SK-N-SH treated with all-trans-retinoic acid at 6 μM for 48 hours (cell line): Measurements from ENCODE around the gene DGCR2.
"Not testable (repeated sequence)": the region's sequence is repeated elsewhere in the genome, so short reads cannot be mapped to it uniquely, and the experiment has no call there.

Source experiments
- ATAC-seq: fragments of 200-7000 bp; cut with Tn5 transposase; 3 replicates; pipeline ENCODE4 v1.9.1; 2020; ENCODE audit warnings: mild to moderate bottlenecking, moderate library complexity
- BACH2 ChIP-seq: fragments of 250-450 bp; sonication (Bioruptor Pico); IDR thresholded peaks from 2 replicates; pipeline ENCODE4 v1.9.0; 2021; ENCODE audit warnings: mild to moderate bottlenecking, borderline replicate concordance
- ESRRG ChIP-seq: fragments of 250-450 bp; sonication (Bioruptor Pico); IDR thresholded peaks from 2 replicates; pipeline ENCODE4 v1.6.1; 2021; ENCODE audit warnings: mild to moderate bottlenecking
- ISL1 ChIP-seq: fragments of 250-450 bp; sonication (Bioruptor Pico); IDR thresholded peaks from 2 replicates; pipeline ENCODE4 v2.1.2; 2022; ENCODE audit warnings: mild to moderate bottlenecking, moderate library complexity
- OSR1 ChIP-seq: fragments of 250-450 bp; sonication (Bioruptor Pico); IDR thresholded peaks from 2 replicates; pipeline ENCODE4 v1.8.0; 2022; ENCODE audit warnings: moderate library complexity, mild to moderate bottlenecking, inconsistent platforms
- PPARA ChIP-seq: fragments of 250-450 bp; sonication (Bioruptor Pico); IDR thresholded peaks from 2 replicates; pipeline ENCODE4 v1.5.0; 2020; ENCODE audit warnings: mild to moderate bottlenecking, borderline replicate concordance
- SNAI2 ChIP-seq: fragments of 250-450 bp; sonication (Bioruptor Pico); IDR thresholded peaks from 2 replicates; pipeline ENCODE4 v1.5.0; 2020; ENCODE audit warnings: mild to moderate bottlenecking, moderate library complexity
- TCF4 ChIP-seq: fragments of 250-450 bp; sonication (Bioruptor Pico); IDR thresholded peaks from 2 replicates; pipeline ENCODE4 v1.8.0; 2021; ENCODE audit warnings: mild to moderate bottlenecking, moderate library complexity, borderline replicate concordance
- ZC3H10 ChIP-seq: fragments of 250-450 bp; sonication (Bioruptor Pico); IDR thresholded peaks from 2 replicates; pipeline ENCODE4 v1.5.1; 2021; ENCODE audit warnings: mild to moderate bottlenecking, moderate library complexity
- ZNF565 ChIP-seq: fragments of 450-650 bp; formaldehyde crosslinking; conservative IDR thresholded peaks from 2 replicates; pipeline ENCODE4 v1.5.0; 2020; ENCODE audit warnings: low read depth, mild to moderate bottlenecking, moderate library complexity
- ZNF70 ChIP-seq: fragments of 450-650 bp; formaldehyde crosslinking; IDR thresholded peaks from 2 replicates; pipeline ENCODE4 v1.5.0; 2020; ENCODE audit warnings: mild to moderate bottlenecking, moderate library complexity
- TF ChIP-seq, protein P1 (sequence below): fragments of 250-450 bp; sonication (Bioruptor Pico); IDR thresholded peaks from 2 replicates; pipeline ENCODE4 v1.8.0; 2021; ENCODE audit warnings: low read depth, mild to moderate bottlenecking, moderate library complexity, borderline replicate concordance
- TF ChIP-seq, protein P2 (sequence below): fragments of 250-450 bp; sonication (Bioruptor Pico); IDR thresholded peaks from 2 replicates; pipeline ENCODE4 v1.5.0; 2020; ENCODE audit warnings: mild to moderate bottlenecking, moderate library complexity
- TF ChIP-seq, protein P3 (sequence below): fragments of 250-450 bp; sonication (Bioruptor Pico); IDR thresholded peaks from 2 replicates; pipeline ENCODE4 v1.5.1; 2021; ENCODE audit warnings: mild to moderate bottlenecking, moderate library complexity
- TF ChIP-seq, protein P4 (sequence below): fragments of 250-450 bp; sonication (Bioruptor Pico); IDR thresholded peaks from 2 replicates; pipeline ENCODE4 v1.5.1; 2020; ENCODE audit warnings: low read depth, mild to moderate bottlenecking, moderate library complexity

DGCR2 gene

DNA sequence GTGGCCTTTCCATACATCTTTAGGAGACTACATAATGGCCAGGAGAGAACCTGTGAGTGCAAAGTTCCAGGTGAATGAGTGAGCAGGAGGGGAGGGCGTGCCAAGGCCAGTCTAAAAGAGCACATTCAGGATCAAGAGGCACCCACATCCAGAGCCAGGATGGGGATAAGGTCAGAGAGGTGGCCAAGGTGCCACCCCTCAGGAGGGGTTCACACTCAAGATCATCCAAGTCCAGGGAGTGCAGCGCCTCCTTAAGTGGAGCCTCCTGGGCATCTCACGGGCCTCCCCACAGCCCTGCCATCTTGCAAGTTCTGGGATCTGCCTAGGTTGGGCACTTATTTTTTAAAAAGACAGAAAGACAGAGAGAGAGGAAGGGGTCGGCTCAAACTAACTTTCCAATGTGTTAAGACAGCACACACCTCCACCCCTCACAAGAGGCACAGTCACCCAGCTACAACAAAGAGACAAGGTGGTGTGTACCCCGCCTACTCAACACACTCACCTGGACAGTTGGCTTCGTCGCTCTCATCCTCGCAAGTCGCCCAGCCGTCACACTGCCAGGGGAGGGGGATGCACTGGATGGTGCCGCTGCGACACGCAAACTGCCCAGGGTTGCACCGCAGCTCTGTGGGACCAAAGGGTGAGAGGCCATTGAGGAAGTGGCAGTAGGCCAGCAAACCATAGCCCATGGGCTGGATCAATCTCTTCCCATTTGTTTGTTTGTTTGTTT, 33.2 kb downstream of the DGCR2 start:
- TF ChIP-seq, protein P1, sequence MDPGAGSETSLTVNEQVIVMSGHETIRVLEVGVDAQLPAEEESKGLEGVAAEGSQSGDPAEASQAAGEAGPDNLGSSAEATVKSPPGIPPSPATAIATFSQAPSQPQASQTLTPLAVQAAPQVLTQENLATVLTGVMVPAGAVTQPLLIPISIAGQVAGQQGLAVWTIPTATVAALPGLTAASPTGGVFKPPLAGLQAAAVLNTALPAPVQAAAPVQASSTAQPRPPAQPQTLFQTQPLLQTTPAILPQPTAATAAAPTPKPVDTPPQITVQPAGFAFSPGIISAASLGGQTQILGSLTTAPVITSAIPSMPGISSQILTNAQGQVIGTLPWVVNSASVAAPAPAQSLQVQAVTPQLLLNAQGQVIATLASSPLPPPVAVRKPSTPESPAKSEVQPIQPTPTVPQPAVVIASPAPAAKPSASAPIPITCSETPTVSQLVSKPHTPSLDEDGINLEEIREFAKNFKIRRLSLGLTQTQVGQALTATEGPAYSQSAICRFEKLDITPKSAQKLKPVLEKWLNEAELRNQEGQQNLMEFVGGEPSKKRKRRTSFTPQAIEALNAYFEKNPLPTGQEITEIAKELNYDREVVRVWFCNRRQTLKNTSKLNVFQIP (CRISPR knock-in tag), result no peak
- TF ChIP-seq, protein P2, sequence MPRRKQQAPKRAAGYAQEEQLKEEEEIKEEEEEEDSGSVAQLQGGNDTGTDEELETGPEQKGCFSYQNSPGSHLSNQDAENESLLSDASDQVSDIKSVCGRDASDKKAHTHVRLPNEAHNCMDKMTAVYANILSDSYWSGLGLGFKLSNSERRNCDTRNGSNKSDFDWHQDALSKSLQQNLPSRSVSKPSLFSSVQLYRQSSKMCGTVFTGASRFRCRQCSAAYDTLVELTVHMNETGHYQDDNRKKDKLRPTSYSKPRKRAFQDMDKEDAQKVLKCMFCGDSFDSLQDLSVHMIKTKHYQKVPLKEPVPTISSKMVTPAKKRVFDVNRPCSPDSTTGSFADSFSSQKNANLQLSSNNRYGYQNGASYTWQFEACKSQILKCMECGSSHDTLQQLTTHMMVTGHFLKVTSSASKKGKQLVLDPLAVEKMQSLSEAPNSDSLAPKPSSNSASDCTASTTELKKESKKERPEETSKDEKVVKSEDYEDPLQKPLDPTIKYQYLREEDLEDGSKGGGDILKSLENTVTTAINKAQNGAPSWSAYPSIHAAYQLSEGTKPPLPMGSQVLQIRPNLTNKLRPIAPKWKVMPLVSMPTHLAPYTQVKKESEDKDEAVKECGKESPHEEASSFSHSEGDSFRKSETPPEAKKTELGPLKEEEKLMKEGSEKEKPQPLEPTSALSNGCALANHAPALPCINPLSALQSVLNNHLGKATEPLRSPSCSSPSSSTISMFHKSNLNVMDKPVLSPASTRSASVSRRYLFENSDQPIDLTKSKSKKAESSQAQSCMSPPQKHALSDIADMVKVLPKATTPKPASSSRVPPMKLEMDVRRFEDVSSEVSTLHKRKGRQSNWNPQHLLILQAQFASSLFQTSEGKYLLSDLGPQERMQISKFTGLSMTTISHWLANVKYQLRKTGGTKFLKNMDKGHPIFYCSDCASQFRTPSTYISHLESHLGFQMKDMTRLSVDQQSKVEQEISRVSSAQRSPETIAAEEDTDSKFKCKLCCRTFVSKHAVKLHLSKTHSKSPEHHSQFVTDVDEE (CRISPR knock-in tag), result no peak
- ATAC-seq, result no peak

DNA sequence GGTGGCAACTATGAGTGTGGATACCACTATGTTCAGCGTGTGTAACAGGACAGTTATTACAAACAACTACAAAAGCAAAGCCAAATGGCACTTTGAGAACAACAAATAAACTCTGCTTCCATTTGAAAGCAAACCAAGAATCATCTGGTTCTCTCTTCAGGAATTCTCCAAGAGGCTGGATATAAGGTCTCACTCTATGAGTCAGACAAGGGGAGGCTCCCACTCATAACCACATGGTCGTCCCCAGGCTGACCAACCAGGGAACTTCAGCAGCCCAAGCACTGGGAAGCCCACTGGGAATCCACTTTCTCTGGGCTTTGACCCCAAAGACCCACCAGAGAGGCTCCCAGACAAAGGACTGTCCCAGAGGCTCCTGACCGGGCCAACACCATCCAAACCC, 35.3 kb downstream of the DGCR2 start:
- TF ChIP-seq OSR1 (no peak), ZNF70 (CRISPR knock-in tag) (no peak), PPARA (CRISPR knock-in tag) (no peak)
- TF ChIP-seq, protein P1 (CRISPR knock-in tag), result no peak
- peak; percentile 63 for ATAC-seq

DNA sequence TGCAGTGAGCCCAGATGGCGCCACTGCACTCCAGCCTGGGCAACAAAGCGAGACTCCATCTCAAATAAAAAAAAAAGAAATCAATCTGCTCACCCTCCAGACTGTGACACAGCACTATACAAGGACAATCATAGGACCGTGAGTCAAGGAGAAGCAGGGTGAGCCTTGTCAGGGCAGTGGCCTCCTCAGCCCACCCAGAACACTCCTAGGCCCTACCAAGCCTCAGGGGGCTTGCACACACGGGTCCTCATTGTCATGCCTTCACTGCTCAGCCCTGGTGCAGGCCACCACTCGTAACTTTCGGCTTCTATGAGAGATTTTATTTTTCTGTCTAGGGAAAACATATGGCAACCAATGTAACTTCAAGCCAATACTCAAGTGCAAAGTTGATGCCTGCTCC, 35.8 kb downstream of the DGCR2 start:
- ATAC-seq, result no peak
- TF ChIP-seq, protein P3, sequence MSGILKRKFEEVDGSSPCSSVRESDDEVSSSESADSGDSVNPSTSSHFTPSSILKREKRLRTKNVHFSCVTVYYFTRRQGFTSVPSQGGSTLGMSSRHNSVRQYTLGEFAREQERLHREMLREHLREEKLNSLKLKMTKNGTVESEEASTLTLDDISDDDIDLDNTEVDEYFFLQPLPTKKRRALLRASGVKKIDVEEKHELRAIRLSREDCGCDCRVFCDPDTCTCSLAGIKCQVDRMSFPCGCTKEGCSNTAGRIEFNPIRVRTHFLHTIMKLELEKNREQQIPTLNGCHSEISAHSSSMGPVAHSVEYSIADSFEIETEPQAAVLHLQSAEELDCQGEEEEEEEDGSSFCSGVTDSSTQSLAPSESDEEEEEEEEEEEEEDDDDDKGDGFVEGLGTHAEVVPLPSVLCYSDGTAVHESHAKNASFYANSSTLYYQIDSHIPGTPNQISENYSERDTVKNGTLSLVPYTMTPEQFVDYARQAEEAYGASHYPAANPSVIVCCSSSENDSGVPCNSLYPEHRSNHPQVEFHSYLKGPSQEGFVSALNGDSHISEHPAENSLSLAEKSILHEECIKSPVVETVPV, result no peak
- no peak for TF ChIP-seq SNAI2 (CRISPR knock-in tag)
- TF ChIP-seq ESRRG, result no peak

DNA sequence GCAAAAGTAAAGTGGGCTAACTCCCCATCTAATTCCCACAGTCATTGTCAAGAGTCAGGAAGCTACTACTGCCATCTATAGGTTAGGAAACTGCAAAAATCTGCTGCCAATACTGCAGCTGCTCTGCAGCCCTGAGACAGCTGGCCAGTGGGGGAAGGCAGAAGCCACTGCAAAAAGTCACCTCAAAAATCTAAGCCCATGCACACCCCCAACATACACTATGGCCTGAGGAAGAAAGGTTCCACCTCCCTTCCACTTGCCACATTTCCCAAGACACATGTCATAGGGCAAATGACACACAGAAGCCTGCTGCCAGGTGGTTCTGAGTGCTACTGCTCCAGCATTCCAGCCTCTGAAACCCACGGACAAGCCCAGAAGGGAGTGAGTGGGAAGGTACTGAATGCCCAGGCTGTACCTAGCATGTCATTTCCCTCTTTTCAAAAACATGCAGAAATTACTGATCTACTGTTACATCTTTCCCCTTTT, 36.9 kb downstream of the DGCR2 start:
- TF ChIP-seq TCF4 (CRISPR knock-in tag) (no peak), BACH2 (no peak), ZC3H10 (CRISPR knock-in tag) (no peak), PPARA (CRISPR knock-in tag) (no peak), ISL1 (CRISPR knock-in tag) (no peak), OSR1 (no peak), ZNF565 (no peak)
- TF ChIP-seq, protein P4, sequence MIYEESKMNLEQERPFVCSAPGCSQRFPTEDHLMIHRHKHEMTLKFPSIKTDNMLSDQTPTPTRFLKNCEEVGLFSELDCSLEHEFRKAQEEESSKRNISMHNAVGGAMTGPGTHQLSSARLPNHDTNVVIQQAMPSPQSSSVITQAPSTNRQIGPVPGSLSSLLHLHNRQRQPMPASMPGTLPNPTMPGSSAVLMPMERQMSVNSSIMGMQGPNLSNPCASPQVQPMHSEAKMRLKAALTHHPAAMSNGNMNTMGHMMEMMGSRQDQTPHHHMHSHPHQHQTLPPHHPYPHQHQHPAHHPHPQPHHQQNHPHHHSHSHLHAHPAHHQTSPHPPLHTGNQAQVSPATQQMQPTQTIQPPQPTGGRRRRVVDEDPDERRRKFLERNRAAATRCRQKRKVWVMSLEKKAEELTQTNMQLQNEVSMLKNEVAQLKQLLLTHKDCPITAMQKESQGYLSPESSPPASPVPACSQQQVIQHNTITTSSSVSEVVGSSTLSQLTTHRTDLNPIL (CRISPR knock-in tag), result no peak
- TF ChIP-seq, protein P1 (CRISPR knock-in tag), result no peak
- ATAC-seq, result peak; percentile 90

DNA sequence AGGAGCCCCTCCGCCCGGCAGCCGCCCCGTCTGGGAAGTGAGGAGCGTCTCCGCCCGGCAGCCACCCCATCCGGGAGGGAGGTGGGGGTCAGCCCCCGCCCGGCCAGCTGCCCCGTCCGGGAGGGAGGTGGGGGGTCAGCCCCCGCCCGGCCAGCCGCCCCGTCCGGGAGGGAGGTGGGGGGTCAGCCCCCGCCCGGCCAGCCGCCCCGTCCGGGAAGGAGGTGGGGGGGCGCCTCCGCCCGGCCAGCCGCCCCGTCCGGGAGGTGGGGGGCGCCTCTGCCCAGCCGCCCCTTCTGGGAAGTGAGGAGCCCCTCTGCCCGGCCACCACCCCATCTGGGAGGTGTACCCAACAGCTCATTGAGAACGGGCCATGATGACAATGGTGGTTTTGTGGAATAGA, 37.6 kb downstream of the DGCR2 start:
- ATAC-seq, result not testable (repeated sequence)

DNA sequence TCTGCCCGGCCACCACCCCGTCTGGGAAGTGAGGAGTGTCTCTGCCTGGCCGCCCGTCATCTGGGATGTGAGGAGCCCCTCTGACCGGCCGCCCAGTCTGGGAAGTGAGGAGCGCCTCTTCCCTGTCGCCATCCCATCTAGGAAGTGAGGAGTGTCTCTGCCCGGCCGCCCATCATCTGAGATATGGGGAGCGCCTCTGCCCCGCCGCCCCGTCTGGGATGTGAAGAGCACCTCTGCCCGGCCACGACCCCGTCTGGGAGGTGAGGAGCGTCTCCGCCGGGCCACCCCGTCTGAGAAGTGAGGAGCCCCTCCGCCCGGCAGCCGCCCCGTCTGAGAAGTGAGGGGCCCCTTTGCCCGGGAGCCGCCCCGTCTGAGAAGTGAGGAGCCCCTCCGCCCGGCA, 38.1 kb downstream of the DGCR2 start:
- ATAC-seq, result not testable (repeated sequence)
